NCI-H226 (cell line): ENCODE data around the gene SLC7A5.
"Not testable (repeated sequence)": the region's sequence is repeated elsewhere in the genome, so short reads cannot be mapped to it uniquely, and the experiment has no call there.

ENCODE experiments used
- DNase-seq: peaks from one replicate; pipeline ENCODE4 v3.0.0-alpha.2; 2015

Gene SLC7A5

DNA sequence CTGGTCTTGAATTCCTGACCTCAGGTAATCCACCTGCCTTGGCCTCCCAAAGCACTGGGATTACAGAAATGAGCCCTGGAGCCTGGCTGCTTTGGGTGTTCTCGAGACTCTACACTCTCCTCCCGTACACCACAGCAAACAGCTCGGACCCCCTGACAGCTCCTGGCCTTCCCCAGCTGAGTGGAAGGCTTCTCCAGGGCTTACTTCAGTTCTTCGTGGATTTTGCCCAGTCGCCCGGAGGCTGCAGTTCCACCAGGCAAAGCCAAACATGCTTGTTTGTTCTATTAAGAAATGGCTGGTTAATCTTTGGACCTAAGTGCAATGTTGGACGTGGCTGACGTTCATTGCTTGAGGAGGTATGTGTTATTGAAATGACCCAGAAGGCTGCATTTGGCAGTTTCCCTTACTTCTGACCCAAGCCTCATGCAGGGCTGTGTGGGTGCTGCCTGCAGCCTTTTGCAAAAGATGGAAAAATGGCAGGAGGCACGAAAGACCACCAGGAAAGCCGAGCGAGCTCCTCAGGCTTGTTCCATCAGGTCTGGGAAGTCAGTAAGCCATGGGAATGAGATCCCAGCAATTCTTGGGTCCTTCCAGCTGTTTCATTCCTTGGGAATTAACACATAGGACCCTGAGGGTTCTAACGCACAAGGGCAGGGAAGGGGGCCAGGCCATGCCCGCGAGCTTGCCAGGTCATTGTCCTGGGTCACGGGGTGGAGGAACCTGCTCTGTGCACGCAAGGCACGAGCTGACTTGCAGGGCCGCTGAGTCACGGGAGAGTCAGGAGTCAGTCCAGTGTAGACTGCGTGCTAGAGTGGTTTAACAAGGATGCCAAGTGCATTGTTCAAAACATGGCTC lies 79.6 kb downstream of the SLC7A5 start:
- peak; percentile 97 for DNase-seq

DNA sequence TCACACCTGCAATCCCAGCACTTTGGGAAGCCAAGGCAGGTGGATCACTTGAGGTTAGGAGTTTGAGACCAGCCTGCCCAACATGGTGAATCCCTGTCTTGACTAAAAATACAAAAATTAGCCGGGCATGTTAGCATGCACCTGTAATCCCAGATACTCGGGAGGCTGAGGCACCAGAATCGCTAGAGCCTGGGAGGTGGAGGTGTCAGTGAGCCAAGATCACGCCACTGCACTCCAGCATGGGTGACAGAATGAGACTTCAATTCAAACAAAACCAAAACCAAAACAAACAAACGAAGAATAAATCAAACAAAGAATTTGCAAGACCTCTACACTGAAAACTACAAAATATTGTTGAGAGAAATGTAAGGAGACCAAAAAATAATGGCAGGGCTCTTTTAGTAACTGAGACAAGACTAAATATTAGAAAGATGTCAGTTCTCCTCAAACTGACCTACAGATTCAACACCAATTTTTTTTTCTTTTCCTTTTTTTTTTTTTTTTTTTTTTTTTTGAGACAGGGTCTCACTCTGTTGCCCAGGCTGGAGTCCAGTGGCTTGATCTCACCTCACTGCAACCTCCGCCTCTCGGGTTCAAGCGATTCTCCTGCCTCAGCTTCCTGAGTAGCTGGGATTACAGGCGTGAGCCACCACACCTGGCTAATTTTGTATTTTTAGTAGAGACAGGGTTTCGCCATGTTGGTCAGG lies 80.4 kb downstream of the SLC7A5 start:
- DNase-seq: not testable (repeated sequence)

DNA sequence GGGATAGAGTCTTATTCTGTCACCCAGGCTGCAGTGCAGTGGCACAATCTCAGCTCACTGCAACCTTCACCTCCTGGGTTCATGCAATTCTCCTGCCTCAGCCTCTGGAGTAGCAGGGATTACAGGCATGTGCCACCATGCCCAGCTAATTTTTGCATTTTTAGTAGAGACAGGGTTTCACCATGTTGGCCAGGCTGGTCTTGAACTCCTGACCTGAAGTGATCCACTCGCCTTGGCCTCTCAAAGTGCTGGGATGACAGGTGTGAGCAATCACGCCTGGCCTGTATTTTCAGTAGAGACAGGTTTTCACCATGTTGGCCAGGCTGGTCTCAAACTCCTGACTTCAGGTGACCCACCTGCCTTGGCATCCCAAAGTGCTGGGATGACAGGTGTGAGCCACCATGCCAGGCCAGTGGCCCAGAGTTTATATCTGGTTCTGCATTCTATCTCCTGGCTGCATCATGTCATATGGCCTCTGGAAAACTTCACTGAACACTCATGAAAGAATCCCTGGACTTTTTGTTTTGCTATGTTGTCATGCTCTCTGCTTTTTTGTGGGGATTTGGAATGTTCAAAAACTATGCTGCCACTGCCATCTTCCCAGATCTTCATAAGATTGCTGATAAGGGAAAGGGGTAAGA lies 81.7 kb downstream of the SLC7A5 start:
- DNase-seq: not testable (repeated sequence)

DNA sequence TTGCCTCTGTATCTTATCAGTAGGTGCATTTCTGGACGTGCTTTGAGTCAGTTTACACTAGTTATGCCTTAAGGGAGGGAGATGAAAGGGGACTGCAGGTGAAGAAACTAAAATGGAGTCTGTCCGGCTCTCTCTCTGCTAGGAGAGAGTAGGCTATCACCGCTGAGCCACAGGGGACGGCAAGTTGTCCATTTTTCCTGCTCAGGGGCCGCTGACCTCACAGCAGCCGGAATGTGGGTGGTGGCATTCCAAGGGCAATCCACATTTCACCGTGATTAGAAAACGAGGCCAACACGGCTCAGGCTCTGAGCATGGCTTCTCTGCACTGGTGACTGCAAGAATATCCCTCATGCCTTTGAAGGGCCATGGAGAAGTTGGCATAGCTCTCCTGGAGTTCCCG lies 84.5 kb downstream of the SLC7A5 start:
- DNase-seq: peak; percentile 28

DNA sequence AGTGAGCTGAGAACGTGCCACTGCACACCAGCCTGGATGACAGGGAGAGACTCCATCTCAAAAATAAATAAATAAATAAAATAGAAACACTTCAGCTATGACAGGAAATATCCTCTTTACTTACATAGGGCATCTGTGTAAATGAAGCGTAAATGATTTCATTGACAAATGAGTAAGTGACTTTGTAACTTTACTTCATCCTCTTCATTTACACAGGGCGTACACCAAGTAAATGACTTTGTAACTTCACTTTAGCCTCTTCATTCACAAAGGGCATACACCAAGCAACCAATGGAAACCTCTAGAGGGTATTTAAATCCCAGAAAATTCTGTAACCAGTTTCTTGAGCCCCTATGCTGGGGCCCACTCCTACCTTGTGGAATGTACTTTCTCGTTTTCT lies 87.3 kb downstream of the SLC7A5 start:
- DNase-seq: no peak

DNA sequence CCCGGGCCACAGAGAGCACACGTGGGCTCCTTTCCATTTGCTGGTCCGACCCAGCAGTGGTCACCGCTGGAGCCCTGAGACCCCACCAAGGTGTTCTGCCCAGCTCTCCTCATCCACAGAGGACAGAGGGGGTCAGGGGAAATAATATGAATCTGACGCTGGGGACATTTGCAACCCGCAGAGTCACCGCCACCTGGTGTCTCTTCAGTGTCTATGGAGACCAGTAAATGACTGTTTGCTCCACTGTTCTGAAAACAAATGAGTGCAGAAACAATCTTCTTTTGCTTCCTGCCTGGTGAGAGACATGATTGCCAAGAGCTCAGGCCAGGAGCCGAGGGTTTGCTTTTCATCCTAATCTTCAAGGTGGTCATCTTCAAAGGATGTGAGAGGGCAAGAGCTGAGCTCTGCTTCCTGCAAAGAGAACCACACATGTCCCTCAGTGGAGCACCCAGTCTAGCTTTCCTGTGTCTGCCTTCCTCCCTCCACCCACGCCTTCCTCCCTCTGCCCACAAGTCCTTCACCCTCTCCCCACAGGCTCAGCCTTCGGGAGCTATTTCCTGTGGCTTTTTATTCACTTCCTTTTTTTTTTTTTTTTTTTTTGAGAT lies 88.8 kb downstream of the SLC7A5 start:
- DNase-seq: peak; percentile 53
